Measurements from ENCODE around the gene RIMBP2. TPM values are rescaled to one million over a fixed set of nuclear protein-coding genes. Genes with fewer than 3 reads are reported as not detected.

RIMBP2 gene
- total and polyA plus RNA-seq, 11 donors = 2.1 TPM; not detected in 10

- Histone ChIP-seq H3K4me1 (no peaks in the 10 kb centered on the region), H3K27ac (no peak overlapping the region), H3K27me3 (peaks cover 0 to 43% (median 10%) of the 10 kb centered on the region in 9 donors), H3K9me3 (no peaks in the 10 kb centered on the region), H3K36me3 (no peaks in the 10 kb centered on the region), H3K4me3 (no peak overlapping the region)
- no peak for DNase-seq
- TF ChIP-seq CTCF (IDR thresholded peaks at IDR 0.05) = no peak
- no peak for TF ChIP-seq POLR2A (IDR thresholded peaks at IDR 0.05)
- WGBS, 4 donors = 70 to 89% (median 74%) methylated on average over 7 of the region's 7 CpGs
- intact Hi-C loops (cut with DNase I) = no loop called here
- no peak for ATAC-seq
Observed at GRCh38 chr12:130683080-130683479, 33.0 kb downstream of the RIMBP2 start.

DNA sequence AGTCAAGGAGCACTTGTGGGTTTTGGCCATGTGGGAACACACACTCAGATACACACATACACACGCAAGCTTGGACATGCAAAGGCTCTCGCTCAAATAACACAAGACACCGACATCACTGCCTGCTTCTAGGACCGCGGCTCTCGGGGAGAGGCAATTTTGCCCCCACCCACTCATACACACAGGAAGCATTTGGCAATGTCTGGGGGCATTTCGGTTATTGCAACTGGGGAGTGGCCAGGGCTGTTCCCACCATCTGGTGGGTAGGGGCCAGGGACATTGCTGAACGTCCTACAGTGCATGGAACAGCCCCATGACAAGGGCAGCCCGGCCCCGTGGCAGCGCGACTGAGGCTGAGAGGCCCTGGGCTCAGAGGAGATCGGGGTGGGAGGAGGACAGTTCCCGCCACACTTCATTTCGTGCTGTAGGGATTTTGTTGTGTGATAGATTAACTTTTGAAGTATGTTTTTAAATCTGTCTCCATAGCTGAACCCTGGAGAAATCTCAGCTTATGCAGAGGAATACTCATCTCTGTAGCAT lies 35.6 kb downstream of the RIMBP2 start:
- peaks cover 0 to 24% (median 0%) of the 10 kb centered on the region in 9 donors for H3K27me3 ChIP-seq
- WGBS, 4 donors = 72 to 89% (median 81%) methylated on average over 10 to 15 of the region's 15 CpGs
- no peak for DNase-seq
- intact Hi-C loops (cut with DNase I) = no loop called here
- no peaks in the 10 kb centered on the region for H3K4me1 ChIP-seq
- no peaks in the 10 kb centered on the region for H3K36me3 ChIP-seq
- ATAC-seq = no peak
- H3K4me3 ChIP-seq = no peak overlapping the region
- H3K9me3 ChIP-seq = no peaks in the 10 kb centered on the region
- H3K27ac ChIP-seq = no peak overlapping the region
- no peak for TF ChIP-seq CTCF (IDR thresholded peaks at IDR 0.05)
- TF ChIP-seq POLR2A (IDR thresholded peaks at IDR 0.05) = no peak

DNA sequence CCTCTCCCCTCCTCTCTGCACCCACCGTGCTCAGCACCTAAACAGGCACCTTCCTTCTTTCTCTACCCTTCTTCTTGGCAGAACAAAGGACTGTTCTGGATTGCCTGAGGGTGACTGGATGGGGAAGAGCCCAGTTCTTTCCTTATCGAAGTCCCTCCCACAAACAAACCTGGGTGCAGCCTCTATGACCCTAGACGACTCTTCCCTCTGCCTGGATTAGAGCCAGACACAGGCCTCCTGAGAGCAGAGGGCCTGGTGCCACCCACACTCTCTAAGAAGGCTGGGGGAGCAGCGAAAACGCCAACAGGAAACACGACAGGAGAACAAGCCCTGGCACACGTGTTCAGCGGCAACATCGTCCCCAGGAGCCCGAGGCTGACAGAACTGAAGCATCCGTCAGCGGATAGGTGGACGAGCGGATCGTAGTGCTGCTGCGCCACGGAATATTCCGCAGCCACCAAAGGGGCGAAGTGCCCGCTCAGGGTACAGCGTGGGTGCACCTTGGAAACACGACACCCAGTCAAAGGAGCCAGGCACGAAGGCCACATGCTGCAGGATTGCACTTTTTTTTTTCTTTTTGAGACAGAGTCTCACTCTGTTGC lies 38.0 kb downstream of the RIMBP2 start:
- H3K27ac ChIP-seq = no peak overlapping the region
- 74 to 85% (median 79%) methylated on average over 19 to 23 of the region's 23 CpGs for WGBS, 4 donors

GRCh38 chr12:130675791-130676190 lies 40.3 kb downstream of the RIMBP2 start:
- H3K9me3 ChIP-seq = no peaks in the 10 kb centered on the region
- no peak overlapping the region for H3K27ac ChIP-seq
- no peak overlapping the region for H3K4me3 ChIP-seq
- WGBS, 4 donors = 91 to 95% (median 92%) methylated on average over 12 to 15 of the region's 15 CpGs
- ATAC-seq (no peak), DNase-seq (no peak)
- no peak for TF ChIP-seq POLR2A (IDR thresholded peaks at IDR 0.05)
- no peak for TF ChIP-seq CTCF (IDR thresholded peaks at IDR 0.05)
- no peaks in the 10 kb centered on the region for H3K36me3 ChIP-seq
- no peaks in the 10 kb centered on the region for H3K4me1 ChIP-seq
- intact Hi-C loops (cut with DNase I) = no loop called here
- H3K27me3 ChIP-seq = peaks cover 0 to 8% (median 0%) of the 10 kb centered on the region in 9 donors

More for the DNA sequence above, 38.0 kb downstream of the RIMBP2 start:
- Histone ChIP-seq H3K4me1 (no peaks in the 10 kb centered on the region), H3K27me3 (peaks cover 0 to 18% (median 0%) of the 10 kb centered on the region in 9 donors), H3K4me3 (no peak overlapping the region), H3K36me3 (no peaks in the 10 kb centered on the region), H3K9me3 (no peaks in the 10 kb centered on the region)
- TF ChIP-seq CTCF (IDR thresholded peaks at IDR 0.05) = no peak
- no peak for TF ChIP-seq POLR2A (IDR thresholded peaks at IDR 0.05)
- intact Hi-C loops (cut with DNase I) = no loop called here
- ATAC-seq = no peak
- no peak for DNase-seq
